ENCODE results near the gene UBALD1. TPM values are rescaled to one million over a fixed set of nuclear protein-coding genes. Genes with fewer than 3 reads are reported as not detected.

UBALD1 gene
- total RNA-seq = 3.7 and 4.7 TPM in 2 replicates

DNA sequence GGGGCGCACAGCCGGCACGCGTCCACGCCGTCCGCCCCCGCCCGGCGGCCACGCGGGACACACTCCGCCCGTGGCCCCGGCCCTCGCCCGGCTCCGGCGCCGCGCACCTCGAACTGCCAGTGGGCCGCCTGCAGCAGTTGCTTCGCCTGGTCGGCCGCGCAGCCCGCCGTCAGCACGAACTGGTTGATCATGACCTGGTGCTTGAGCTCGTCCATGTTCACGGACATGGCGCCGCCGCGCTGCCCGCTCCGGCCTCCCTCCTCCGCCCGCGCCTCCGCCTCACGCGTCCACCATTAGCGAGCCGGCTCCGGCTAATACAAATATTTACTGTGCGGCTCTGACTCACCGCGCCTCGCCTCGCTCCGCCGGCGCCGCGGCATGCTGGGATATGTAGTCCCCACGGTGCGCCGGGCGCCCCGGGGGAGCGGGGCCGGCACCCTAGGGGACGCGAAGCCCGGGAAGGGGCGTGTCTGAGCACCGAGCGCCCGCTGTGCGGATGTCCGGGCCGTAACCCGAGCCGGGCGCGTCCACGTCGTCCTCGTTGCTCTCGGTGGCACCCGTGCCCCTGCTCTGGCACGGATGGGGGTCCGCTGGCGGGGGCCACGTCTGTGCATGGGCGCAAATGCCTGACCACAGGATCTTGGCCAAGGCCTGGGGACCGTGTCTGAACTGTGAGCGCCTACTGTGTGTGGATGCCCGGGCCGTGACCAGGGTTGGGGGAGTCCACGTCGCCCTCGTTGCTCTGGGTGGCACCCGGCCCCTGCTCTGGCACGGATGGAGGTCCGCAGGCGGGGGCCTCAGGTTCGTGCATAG lies at the start of gene UBALD1:
TSS of gene UBALD1 (minus strand) at position 318 of the 813 bp plus-strand sequence. CDS start at position 227, 91 bp downstream.
- Histone ChIP-seq H3K36me3 (ENCODE audit: control insufficient read depth, insufficient read depth, low read length) (peaks cover 2% of the 10 kb centered on the region), H3K4me3 (ENCODE audit: low read depth, low read length) (peak within 1 kb of the TSS; percentile 86), H3K27me3 (ENCODE audit: control insufficient read depth, insufficient read depth, low read length) (no peaks in the 10 kb centered on the region)
- TF ChIP-seq, protein P1, sequence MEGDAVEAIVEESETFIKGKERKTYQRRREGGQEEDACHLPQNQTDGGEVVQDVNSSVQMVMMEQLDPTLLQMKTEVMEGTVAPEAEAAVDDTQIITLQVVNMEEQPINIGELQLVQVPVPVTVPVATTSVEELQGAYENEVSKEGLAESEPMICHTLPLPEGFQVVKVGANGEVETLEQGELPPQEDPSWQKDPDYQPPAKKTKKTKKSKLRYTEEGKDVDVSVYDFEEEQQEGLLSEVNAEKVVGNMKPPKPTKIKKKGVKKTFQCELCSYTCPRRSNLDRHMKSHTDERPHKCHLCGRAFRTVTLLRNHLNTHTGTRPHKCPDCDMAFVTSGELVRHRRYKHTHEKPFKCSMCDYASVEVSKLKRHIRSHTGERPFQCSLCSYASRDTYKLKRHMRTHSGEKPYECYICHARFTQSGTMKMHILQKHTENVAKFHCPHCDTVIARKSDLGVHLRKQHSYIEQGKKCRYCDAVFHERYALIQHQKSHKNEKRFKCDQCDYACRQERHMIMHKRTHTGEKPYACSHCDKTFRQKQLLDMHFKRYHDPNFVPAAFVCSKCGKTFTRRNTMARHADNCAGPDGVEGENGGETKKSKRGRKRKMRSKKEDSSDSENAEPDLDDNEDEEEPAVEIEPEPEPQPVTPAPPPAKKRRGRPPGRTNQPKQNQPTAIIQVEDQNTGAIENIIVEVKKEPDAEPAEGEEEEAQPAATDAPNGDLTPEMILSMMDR (IDR thresholded peaks at IDR 0.05; ENCODE audit: insufficient read depth, low read length, severe bottlenecking) = no peak
- DNase-seq (ENCODE audit: low read depth) (peak; percentile 75), FAIRE-seq (no peak)

DNA sequence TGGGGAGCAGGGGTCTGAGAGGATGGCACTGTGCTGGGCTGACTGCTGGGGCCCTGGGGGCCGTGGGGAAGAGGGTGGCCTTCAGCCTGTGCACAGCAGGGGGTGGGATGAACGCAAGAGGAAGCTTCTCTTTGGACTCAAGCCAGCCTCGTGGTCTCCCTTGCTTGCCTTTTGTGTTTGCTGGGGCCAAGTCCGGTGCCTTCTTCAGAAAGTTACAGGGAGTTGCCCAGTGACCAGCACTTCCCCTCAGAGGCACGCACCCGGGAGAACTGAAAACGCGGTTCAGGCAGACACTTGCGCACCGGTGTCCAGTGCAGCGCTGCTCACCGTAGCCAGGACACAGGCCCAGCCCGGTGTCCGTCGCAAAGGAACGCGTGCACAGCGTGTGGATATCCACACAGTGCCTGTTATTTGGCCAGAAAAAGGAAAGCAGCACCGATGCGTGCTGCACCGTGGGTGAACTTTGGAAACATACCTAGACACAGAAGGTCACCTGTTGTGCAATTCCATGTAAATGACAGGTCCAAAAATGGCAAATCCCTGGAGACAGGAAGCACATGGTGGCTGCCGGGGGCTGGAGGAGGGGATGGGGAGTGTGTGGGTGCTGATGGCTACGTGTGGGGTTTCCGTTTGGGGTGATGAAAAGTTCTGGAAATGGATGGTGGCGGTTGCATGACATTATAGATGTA lies 49.2 kb upstream of the UBALD1 start:
- FAIRE-seq (no peak), DNase-seq (ENCODE audit: low read depth) (no peak)
- Histone ChIP-seq H3K27me3 (ENCODE audit: control insufficient read depth, insufficient read depth, low read length) (no peaks in the 10 kb centered on the region), H3K36me3 (ENCODE audit: control insufficient read depth, insufficient read depth, low read length) (peaks cover 19% of the 10 kb centered on the region), H3K4me3 (ENCODE audit: low read depth, low read length) (no peak overlapping the region)
- TF ChIP-seq, protein P1 (IDR thresholded peaks at IDR 0.05; ENCODE audit: insufficient read depth, low read length, severe bottlenecking) = no peak

DNA sequence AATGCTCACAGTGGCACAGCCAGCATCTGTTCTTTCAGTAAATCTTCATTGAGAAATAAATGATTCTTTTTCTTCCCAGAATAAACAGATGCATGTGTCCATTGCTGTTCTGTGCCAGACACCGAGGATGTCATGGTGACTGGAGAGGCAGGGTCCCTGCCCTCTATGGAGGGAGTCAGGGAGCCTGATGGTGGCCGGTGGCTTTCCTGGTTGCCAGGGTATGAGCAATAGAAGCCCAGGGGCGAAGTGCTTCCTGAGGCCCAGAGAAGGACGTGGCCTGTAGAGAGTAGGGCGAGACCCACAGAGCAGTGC lies 48.7 kb upstream of the UBALD1 start:
- FAIRE-seq (no peak), DNase-seq (ENCODE audit: low read depth) (no peak)
- TF ChIP-seq, protein P1 (IDR thresholded peaks at IDR 0.05; ENCODE audit: insufficient read depth, low read length, severe bottlenecking) = no peak
- Histone ChIP-seq H3K4me3 (ENCODE audit: low read depth, low read length) (no peak overlapping the region), H3K27me3 (ENCODE audit: control insufficient read depth, insufficient read depth, low read length) (no peaks in the 10 kb centered on the region), H3K36me3 (ENCODE audit: control insufficient read depth, insufficient read depth, low read length) (peaks cover 19% of the 10 kb centered on the region)

DNA sequence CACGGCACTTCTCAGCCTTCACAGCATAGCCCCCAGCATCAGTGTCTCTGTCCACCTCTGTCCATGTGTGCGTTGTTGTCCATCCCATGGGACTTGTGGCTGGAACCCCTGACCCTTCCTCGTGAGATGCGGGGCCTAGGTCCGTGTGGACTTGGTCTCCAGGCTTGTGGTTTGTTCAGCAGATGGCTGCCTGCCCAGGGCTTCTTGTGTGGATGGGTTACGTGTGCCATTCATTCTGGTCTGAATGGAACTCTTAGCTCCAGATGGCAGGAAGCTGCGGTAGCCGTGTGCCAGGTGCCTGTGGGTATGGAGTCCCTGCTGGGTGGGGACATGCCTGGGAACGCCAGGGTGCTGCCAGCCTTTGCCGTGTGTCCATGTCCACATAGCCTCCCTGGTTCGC lies 47.0 kb upstream of the UBALD1 start:
- DNase-seq (ENCODE audit: low read depth) (no peak), FAIRE-seq (no peak)
- peaks cover 9% of the 10 kb centered on the region for H3K36me3 ChIP-seq (ENCODE audit: control insufficient read depth, insufficient read depth, low read length)
- no peak overlapping the region for H3K4me3 ChIP-seq (ENCODE audit: low read depth, low read length)
- H3K27me3 ChIP-seq (ENCODE audit: control insufficient read depth, insufficient read depth, low read length) = no peaks in the 10 kb centered on the region
- TF ChIP-seq, protein P1 (IDR thresholded peaks at IDR 0.05; ENCODE audit: insufficient read depth, low read length, severe bottlenecking) = no peak

DNA sequence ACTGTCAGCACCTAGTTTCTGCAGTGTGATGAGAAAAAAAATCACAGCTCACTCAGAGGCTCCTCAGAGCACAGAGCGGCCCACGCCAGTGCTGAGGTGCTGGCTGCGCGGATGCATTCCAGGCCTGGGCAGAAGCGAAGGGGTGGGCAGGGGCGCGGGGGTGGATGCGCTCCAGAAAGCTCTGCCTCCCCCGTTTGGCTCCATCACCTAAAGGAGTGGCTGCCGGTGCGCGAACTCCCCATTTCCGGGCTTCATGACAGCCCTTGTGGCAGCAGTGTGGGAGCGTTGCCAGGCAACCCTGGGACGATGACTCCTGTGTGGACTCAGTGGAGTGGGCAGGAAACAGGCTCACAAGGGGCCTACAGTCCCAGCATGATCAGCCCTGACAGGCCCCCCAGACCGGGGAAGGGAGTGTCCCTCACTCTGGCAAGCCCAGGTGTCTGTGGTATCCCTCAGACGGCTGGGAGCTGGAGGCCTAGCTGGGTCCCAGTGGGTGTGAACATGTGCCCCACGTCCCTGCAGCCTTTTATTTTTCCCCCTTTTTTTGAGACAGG lies 45.8 kb upstream of the UBALD1 start:
- DNase-seq (ENCODE audit: low read depth) = peak; percentile 82
- H3K36me3 ChIP-seq (ENCODE audit: control insufficient read depth, insufficient read depth, low read length) = peaks cover 10% of the 10 kb centered on the region
- no peaks in the 10 kb centered on the region for H3K27me3 ChIP-seq (ENCODE audit: control insufficient read depth, insufficient read depth, low read length)
- no peak for FAIRE-seq
- TF ChIP-seq, protein P1 (IDR thresholded peaks at IDR 0.05; ENCODE audit: insufficient read depth, low read length, severe bottlenecking) = no peak
- H3K4me3 ChIP-seq (ENCODE audit: low read depth, low read length) = no peak overlapping the region
